NCI-H82 treated with DMSO at 0.1 percent for 48 hours (cell line): Measurements from ENCODE around the gene ASCC2.

Experiments used
- DNase-seq: peaks from one replicate; lab custom pipeline; 2025; ENCODE audit not compliant: unreplicated experiment; lab: John Stamatoyannopoulos, UW

Gene ASCC2

DNA sequence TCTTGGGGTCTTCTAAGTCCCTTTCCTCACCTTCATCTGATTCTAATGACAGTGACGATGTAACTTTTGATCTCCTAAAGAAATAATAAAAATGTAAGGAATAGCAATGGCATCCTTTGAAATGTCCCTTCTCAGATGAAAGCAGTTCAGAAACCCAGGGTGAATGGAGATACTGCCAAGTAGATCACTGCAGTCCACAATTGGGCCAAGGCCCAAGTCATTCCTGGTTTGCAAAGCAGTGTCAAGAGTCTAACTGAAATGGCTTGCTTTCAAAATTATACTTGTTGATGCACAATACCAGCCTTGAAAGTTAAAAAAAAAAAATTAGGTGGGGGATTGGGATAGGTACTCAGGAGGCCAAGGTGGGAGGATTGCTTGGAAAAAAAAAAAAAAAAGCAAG lies 20.4 kb downstream of the ASCC2 start:
- DNase-seq, result no peak

DNA sequence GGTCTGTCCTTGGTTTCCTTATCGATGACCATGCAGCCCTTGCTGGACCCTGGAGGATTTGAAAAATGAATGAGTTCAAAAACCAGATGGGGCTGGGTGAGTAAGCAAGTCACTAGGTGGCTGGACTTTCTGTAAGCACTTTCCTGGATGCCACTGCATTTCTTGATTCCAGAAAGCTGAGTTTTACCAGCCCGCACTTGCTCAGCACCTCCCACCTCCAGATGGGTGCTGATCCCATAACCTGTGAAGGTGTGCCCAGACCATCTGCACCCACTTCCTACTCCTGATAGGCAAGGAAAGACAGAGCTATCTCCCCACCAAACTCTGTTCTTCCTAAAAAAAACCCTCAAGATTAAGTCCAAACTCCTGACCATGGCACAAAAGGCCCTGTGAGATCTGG lies 21.1 kb downstream of the ASCC2 start:
- DNase-seq, result no peak

DNA sequence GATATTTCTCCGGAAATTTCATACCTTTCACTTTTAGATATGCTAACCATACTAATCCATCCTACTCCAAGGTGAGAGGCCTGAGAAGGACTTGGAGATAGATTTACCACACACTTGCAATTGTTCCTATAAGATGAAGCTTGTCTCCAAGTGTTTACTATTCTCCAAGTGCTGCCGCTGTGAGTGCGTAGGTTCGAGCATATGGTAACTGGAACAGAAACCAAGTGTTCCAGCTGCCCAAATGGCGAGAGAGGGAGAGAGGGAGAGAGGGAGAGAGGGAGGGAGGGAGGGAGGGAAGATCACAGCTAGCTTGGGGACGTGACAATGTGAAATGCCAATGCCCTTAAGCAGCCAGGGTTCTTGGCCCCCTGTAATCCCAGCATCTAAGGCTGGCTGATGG lies 21.5 kb downstream of the ASCC2 start:
- no peak for DNase-seq

DNA sequence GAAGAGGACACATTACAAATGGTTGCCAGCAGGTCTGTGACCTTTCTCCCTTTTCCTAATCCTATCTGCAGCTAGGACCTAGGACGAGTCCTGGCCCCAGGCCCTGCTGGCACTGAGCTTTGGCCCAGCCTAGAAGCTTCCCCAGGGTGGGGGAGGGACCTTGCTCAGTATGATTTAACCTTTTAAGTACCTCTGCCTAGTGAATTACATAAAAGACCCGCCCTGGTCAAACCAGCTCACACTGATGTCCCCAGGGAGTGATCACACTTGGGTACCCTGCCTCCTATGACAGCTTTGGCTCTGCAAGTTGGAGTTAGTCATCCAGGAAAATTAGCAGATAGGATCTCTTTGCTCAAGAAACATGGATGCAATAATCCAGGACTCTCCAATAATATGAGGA lies 21.9 kb downstream of the ASCC2 start:
- no peak for DNase-seq

DNA sequence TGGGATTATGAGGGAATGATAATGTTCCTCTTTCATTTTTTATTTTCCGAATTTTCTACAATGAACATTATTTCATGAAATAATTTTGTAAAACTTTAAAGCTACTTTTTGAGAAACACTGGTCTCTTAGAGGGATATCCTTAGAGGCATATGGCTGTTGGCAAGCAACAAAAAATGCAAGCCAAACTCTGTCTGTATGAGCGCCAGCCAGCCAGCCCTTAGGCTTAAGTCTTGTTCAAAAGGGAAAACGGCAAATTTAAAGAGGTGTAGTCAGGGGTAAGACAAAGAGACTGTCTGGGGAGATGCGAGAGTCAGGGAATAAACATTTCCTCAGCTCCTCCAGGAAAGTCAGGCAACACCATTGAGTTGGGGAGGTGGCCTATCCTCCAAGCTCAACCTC lies 22.5 kb downstream of the ASCC2 start:
- DNase-seq, result no peak

DNA sequence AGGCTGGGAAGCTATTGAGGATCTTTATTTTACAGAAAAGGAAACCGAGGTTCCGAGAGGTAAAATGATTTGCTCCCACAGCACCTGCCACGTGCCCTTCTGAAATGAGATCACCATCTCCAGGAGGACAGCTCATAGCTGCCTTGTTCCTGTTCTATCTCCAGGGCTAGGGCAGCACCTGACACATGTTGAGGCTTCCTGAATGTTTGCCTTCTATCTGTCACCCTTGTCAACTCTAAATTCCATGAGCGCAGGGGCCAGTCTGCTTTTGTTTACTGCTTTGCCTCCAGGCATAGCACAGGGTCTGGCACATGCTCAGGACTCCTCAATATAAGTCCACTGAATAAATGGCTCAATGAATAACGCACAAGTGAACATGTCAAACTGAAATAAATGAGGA lies 24.1 kb downstream of the ASCC2 start:
- no peak for DNase-seq

DNA sequence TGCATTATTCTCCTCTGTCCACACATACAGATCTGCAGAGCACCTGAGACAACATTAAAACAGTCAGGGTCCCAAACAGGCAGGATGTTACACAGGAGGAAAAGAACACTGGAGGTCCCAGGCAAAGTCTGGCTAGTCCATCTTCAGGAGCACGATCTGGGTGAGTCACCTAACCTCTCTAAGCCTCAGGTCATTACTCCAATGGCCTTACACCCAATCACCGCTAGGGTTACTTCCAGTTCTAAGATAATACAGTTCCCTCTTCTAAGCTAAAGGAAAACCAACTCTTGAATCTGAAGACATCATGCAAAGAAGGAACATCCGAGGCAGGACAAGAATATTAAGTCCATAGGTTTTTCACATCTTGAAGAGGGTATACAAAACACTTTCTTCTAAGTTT lies 24.5 kb downstream of the ASCC2 start:
- DNase-seq, result no peak

DNA sequence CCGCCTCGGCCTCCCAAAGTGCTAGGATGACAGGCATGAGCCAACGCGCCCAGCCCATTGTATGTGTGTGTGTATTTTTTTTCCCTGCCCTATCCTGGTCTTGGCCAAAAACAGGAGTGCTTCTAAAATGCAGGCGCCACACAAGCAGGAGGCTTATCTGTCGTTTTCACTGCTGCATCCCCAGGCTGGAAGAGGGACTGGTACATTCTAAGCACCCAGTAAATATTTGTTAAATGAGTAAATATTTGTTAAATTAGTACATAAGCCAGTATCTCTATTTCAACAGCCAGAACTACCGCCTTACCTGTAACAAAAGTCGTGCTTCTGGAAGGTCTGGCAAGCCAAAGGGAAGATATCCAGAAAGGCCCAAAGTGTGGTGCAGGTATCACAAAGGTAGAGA lies 24.9 kb downstream of the ASCC2 start:
- DNase-seq, result no peak

DNA sequence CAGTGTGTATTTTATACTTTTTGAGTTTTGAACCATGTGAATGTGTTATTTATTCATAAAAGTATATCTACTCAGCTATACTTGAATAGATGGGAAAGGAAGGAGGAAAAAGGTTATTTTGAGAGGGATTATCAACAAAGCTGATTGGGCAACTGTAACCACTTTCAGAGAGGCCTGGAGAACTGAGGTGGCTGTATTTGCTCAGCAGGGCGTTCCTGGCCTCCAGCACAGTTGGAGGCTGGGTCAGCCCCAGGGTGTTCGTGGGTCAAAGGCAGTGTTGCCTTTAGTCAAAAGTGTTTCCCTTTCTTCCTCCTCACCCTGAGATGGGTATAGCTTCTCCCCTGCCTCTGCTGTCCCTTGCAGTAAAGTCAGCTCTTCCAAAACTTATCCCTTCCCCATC lies 26.7 kb downstream of the ASCC2 start:
- no peak for DNase-seq

DNA sequence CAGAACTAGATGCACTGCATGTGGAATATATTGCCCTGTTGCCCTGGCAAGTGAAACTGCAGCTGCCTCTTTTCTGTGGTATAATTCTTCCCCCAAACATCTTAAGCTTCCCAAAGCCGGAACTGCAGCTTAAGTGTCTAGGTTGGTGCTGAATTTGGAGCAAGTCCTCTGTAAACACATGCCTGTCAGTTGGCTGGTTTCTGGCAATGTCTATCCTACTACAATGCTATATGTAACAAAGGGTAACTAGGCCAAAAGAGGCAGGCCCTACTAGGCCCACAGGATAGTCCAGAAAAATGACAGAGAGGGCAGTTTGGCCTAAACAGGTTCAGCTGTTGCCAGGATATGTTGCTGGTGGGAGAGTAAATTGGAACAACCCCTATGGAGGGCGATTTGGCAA lies 27.9 kb downstream of the ASCC2 start:
- no peak for DNase-seq

DNA sequence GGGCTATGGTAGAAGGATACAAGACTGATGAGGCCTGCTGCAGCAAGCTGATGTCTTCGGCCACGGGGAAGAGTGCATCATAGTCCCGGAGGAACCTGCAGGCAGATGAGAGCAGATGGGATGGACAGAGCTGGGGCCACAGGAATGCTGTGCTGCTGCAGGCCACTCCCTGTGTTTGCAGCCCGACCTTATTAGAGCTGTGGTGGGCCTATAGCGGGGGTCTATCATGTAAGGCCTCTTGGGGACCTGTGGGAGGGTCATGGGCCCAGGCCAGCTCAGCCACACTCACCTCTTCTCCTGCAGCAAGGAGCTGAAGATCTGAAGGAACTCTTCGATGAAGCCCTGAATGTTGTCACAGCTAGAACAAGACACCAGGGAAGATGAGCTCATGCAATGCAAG lies 31.9 kb downstream of the ASCC2 start:
- no peak for DNase-seq

DNA sequence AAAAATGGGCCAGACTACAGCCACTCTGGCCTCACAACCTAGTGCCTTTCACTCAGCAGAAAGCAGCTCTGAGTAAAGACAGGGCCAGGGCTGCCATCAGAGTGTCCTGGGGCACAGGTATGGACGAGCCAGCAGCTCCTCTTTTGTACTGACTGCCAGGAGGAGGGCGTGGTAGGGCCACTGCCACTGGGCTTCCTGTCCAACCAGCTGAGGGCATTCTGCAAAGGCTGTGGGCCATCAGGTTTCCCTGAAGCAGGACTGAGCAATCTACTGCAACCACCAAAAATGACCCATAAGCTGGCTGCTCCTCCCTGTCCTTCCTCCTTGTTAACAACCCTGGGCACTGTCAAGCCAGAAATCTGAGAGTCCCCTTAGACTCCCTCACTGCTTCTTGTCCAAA lies 33.1 kb downstream of the ASCC2 start:
- DNase-seq, result no peak

DNA sequence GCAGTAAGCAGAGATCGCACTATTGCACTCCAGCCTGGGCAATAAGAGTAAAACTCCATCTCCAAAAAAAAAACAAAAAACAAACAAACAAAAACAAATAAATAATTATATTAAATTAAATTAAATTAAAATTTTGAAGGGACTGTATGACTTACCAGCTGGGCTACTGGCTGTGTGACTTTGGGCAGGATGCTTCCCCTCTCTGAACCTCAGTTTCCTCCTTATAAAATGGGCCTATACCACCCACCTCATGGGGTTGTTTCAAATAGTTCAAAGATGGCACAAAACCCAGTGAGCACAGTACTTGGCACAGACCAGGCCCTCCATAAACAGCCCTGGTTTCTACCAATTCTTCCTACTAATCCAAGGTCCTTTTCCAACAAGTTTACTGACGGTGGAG lies 34.9 kb downstream of the ASCC2 start:
- no peak for DNase-seq

DNA sequence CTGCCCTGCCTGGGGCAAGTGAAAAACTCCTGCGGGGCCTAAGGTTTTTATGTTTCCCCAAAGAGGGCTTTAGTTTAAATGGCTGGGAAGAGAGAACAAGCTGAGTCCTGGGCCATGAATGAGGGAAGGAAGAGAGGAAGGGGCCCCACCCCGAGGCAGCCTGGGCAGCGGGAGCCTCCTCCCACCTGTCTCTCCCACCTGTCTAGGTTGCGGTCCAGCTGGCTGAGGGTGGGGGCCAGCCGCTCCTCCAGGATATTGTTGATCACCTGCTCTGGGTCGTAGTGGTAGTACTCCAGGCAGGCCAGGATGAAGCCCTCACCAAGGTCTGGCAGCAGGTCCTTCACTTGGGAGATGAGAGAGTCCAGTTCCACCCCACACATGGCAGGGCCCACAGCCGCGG lies 36.3 kb downstream of the ASCC2 start:
- DNase-seq, result no peak

DNA sequence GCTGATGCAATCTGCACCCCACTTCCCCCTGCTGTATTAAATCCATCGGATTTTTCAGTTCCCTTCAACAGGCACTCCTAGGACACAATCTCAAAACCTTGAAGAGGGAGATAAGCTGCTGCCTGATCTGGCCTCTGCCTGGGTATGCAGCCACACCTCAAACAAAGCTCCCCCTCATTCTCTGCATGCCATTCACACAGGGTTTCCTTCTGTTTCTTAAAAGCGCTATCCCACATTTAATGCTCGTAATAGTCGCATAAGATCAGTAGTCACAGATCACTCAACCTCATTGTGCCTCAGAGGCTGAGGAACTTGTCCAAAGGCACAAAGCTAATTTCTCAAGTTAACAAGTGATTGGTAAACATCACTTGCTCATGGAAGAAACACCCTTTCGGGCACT lies 36.9 kb downstream of the ASCC2 start:
- DNase-seq, result no peak

DNA sequence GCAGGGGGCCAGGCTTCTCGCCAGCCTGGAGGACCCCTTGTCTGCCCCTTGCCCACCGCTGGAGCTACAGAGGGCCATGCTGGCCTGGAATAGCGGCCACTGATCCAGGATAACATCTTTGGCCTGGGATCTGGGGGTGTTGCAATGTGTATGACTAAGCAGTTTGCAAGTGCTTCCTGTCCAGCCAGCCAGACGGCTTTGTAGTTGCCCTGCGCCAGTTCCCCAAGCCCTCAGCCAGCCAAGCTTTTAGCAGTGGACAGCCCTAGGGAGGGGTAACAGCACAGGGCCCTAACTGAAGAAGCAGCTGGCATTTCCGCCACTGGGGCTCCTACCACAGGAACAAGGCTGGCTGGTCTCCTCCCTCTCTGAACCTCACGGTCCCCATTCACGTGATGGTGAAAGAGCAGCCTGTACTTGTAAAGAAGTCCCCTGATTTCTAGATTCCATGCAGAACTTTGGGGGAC lies 38.8 kb downstream of the ASCC2 start:
- DNase-seq, result no peak

DNA sequence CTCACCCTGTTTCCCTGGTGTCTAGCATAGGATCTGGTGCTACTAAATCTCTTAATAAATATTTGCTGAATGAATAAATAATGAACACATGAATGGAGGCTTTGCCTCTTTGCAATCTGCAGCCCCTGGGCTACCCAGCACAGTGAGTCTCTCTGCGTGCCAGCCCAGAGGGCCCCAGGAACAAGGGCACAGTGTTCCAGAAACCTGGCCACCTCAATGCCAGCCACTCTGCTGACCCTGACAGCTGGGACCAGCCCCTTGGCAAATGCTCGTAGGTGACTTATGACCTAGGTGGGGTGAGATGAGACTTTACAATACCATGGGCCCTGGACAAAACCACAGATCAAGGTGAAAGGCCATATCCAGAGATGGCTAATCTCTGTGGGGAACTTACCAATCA lies 39.3 kb downstream of the ASCC2 start:
- DNase-seq, result no peak

DNA sequence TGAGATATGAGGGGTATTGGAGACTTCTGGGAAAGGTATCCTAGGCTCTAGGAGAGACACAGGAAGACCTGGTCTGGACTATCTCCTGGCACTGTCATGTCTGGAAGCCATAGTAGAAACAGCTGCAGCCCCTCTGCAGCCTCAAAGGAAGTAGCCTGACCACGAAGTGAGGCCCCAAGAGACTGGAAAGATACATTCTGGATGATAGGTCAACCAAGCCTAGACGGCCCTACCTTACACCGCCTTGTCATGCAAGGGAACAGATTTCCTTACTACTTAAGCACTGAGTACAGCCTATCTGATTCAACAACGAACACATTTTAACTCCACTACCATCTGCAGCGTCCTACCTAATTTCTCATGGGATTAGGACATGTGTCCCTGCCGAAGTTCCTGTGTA lies 39.8 kb downstream of the ASCC2 start:
- DNase-seq, result no peak

DNA sequence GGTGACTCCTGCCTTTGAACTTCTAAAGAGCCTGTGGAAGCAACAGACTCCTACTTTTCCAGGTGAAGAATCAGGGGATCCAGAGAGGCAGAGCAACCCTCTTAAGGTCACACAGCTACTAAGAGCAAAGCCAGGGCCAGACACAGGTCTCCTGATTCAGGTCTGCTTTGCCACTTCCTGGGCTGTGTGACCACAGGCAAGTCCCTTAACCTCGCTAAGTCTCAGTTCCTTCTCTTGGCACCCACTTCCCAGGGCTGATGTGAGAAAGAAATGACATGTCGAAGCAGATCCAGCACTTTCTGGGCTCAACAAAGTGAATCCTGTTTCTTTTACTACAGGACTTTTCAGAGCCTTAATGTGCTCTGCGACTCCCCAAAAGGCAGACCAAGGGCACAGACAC lies 40.7 kb downstream of the ASCC2 start:
- DNase-seq, result no peak

DNA sequence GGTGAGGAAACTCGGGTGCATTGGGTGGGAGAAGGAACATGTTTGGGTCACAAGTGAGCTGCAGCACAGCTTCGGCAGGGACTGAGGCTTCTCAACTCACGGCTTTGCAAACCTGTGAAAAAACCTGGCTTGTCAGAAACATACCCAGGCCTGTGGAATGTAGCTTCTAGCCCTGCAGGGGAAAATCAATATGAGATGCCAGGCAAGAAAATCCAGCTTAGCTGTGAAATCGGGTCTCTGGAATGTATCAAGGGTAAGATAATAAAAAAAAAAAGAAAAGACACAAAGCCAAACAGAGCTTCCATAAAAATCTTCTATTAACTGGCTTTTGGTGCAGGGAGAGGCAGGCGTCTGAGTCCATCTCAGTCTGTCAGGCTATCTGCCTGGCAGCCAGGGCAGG lies 42.4 kb downstream of the ASCC2 start:
- DNase-seq, result no peak

DNA sequence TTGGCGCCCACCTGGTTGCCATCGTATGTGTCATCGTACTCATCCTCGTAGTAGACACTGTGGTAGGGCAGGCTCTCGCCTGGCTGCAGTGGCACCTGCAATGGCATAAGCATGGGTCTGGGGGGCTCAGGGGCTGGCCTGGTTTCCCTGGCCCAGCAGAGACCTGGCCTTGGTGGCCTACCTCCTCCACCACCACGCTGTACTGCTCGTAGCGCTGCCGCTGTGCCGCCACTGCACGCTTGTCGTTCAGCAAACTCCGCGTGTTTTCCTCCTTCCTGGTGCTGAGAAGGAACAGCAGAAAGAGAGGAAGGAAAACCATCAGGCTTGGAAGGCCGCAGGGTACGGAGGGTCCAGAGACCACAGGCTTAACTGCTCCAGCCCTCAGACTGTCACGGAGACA lies 44.7 kb downstream of the ASCC2 start:
- no peak for DNase-seq

DNA sequence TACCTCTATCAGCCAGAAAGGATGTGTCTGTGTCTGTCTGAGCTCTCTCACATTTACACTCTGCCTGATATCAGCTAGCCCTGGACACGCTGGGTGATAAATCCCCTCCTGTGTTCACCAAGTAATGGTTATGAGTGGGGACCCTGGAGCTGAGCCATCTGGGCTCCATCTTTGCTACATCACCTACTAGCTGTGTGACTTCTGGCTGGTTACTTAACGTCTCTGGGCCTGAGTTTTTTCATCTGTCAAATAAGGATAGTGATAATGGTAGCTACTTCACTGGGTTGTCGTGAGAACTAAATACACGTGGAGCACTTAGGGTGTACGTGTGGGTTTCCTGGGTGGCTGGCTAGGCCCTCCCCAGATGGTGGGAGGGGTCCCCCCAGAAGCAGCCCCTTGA lies 48.0 kb downstream of the ASCC2 start:
- no peak for DNase-seq

DNA sequence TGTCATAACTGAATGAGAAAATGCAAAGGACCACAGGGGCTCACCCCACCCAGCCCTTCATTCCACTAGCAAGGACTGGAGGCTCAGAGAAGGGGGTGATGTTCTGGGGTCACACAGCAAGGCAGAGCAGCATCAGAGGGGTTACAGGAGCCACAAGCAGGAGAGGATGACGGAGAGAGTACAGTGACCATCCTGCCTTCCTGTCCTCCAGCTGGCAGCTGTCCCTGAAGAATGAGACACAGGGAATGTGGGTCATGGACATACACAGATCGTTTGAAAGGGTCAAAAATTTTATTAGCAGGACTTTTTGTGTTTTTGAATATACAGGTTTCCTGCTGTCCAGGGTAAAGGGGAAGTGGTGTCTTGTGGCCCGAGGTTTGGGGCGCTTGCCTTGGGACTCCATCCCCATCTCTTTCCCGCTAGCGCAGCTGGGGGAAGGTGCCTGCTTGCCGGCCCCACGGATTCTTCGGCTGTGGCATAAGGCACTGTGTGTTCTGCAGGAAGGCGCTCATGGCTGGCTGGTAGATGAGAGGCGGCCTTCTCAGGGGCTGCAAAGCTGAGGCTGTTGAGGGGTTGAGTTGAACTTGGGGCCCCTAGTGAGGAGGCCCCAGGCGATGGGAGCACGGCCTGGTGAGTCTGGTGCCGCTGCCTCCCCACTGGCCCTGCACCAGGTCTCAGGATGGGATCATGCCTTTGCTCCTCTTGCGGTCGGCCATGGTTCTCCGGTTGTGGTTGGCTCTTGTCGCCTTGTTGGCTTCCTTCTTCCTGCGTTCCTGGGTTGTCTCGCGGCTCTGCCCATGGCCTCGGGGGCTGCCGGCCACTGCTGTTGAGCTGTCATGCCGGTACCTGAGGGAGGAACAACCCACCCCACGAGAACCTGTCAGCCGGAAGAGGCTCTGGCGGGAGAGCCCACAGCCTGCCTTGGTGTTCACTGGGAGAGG lies 49.5 kb downstream of the ASCC2 start:
- no peak for DNase-seq
